PC-3 (cell line): ENCODE data around the gene SAP30BP. TPM values are rescaled to one million over a fixed set of nuclear protein-coding genes. Genes with fewer than 3 reads are reported as not detected.

Experiments
- ATAC-seq: fragments of 200-7000 bp; cut with Tn5 transposase; 2 replicates; pipeline ENCODE4 v1.9.1; 2020; ENCODE audit warnings: mild to moderate bottlenecking, moderate library complexity
- BruUV-seq: library from RNA; stranded (reverse); fragments of 400-500 nt; replicated peaks from 2 replicates; lab custom pipeline; 2021; lab: Mats Ljungman, UMichigan
- CTCF ChIA-PET: fragments of 300-600 bp; sonication (Branson Sonifier 250); formaldehyde crosslinking; loops from one replicate; lab custom pipeline; 2022; ENCODE audit warnings: antibody characterized with exemption; lab: Charles Lee
- POLR2A ChIA-PET: fragments of 300-600 bp; sonication (Branson Sonifier 250); formaldehyde crosslinking; loops from one replicate; lab custom pipeline; 2022; ENCODE audit warnings: antibody characterized with exemption; ENCODE audit not compliant: unreplicated experiment; lab: Charles Lee
- DNase-seq: peaks from one replicate; pipeline ENCODE4 v3.0.0-alpha.2; 2015
- H2AFZ ChIP-seq: fragments of 300-600 bp; sonication (generic); 2 replicates; pipeline ENCODE4 v1.6.0; 2016; ENCODE audit warnings: antibody characterized with exemption, low read length
- H3F3A ChIP-seq: fragments of 300-600 bp; sonication (generic); one replicate; pipeline ENCODE4 v1.6.0; 2017; ENCODE audit warnings: antibody characterized with exemption, low read length, control low read depth, mild to moderate bottlenecking; ENCODE audit not compliant: unreplicated experiment
- H3K27ac ChIP-seq: fragments of 300-600 bp; sonication (generic); 2 replicates; pipeline ENCODE4 v1.5.1; 2016; ENCODE audit warnings: mild to moderate bottlenecking, low read length
- H3K27me3 ChIP-seq: fragments of 300-600 bp; sonication (generic); 2 replicates; pipeline ENCODE4 v1.6.1; 2016; ENCODE audit warnings: low read length, mixed read lengths
- H3K36me3 ChIP-seq: fragments of 300-600 bp; sonication (generic); 2 replicates; pipeline ENCODE4 v1.6.1; 2016; ENCODE audit warnings: low read depth, mixed run types, low read length, mixed read lengths
- H3K4me1 ChIP-seq: fragments of 300-600 bp; sonication (generic); 2 replicates; pipeline ENCODE4 v1.5.1; 2016; ENCODE audit warnings: low read length; ENCODE audit not compliant: insufficient read depth
- H3K4me2 ChIP-seq: fragments of 300-600 bp; sonication (generic); 2 replicates; pipeline ENCODE4 v1.6.0; 2016; ENCODE audit warnings: low read length
- H3K4me3 ChIP-seq: fragments of 300-600 bp; sonication (generic); 2 replicates; pipeline ENCODE4 v1.5.1; 2016; ENCODE audit warnings: mild to moderate bottlenecking, low read length, mixed read lengths
- H3K79me2 ChIP-seq: fragments of 300-600 bp; sonication (generic); 2 replicates; pipeline ENCODE4 v1.6.1; 2017; ENCODE audit warnings: low read length, mixed read lengths
- H3K9ac ChIP-seq: fragments of 300-600 bp; sonication (generic); 2 replicates; pipeline ENCODE4 v1.6.0; 2016; ENCODE audit warnings: mild to moderate bottlenecking, low read length
- H3K9me2 ChIP-seq: fragments of 300-600 bp; sonication (generic); replicated peaks from 2 replicates; pipeline ENCODE4 v1.6.1; 2016; ENCODE audit warnings: mixed run types, low read length, mixed read lengths
- H3K9me3 ChIP-seq: fragments of 300-600 bp; sonication (generic); 2 replicates; pipeline ENCODE4 v1.6.1; 2016; ENCODE audit warnings: low read length, mixed read lengths
- H4K20me1 ChIP-seq: fragments of 300-600 bp; sonication (generic); 2 replicates; pipeline ENCODE4 v1.6.1; 2016; ENCODE audit warnings: low read length, mixed read lengths
- CTCF ChIP-seq: fragments of 300-600 bp; sonication (generic); conservative IDR thresholded peaks from 2 replicates; pipeline ENCODE4 v1.5.1; 2017; ENCODE audit warnings: antibody characterized with exemption, low read depth, mild to moderate bottlenecking, low read length
- EZH2 ChIP-seq: fragments of 300-600 bp; sonication (generic); IDR thresholded peaks from one replicate; pipeline ENCODE4 v1.6.1; 2017; ENCODE audit warnings: antibody characterized with exemption, mild to moderate bottlenecking, low read length; ENCODE audit not compliant: unreplicated experiment
- EZH2phosphoT487 ChIP-seq: fragments of 300-600 bp; sonication (generic); IDR thresholded peaks from 2 replicates; pipeline ENCODE4 v1.6.1; 2018; ENCODE audit warnings: mild to moderate bottlenecking, antibody characterized with exemption, low read length, borderline replicate concordance
- intact Hi-C: fragments of 100-400 bp; cut with micrococcal nuclease; formaldehyde crosslinking; loops from 2 replicates; pipeline ENCODE4 v1.9.0; 2023
- total RNA-seq: library from RNA; depleted of rRNA; stranded (reverse); fragments of >200 nt; gene quantifications from 2 replicates; pipeline ENCODE4 v1.2.3, GENCODE V29; 2014

SAP30BP gene
- total RNA-seq, 1 experiment from 2014 or later, result 97.8 TPM

GRCh38 chr17:75647061-75647460 is 20.1 kb upstream of the SAP30BP start:
- intact Hi-C loops, result no loop called here
- no TSS peak for BruUV-seq
- H3K9me2 ChIP-seq, result no peaks in the 10 kb centered on the region
- ATAC-seq, result no peak
- DNase-seq, result no peak
- H3F3A ChIP-seq, result no peaks in the 10 kb centered on the region
- H3K9ac ChIP-seq, result peak overlapping the region; percentile 86
- no peak overlapping the region for H3K4me3 ChIP-seq
- 0 out of 2 replicates have a peak, but pooled peaks cover 10% of the 10 kb centered on the region for H3K36me3 ChIP-seq
- H3K79me2 ChIP-seq, result no peaks in the 10 kb centered on the region
- peak overlapping the region; percentile 94 for H3K27ac ChIP-seq
- H3K27me3 ChIP-seq, result no peaks in the 10 kb centered on the region
- H4K20me1 ChIP-seq, result no peaks in the 10 kb centered on the region
- H3K9me3 ChIP-seq, result no peaks in the 10 kb centered on the region
- TF ChIP-seq CTCF, result no peak
- no peak for TF ChIP-seq EZH2
- no peak for TF ChIP-seq EZH2phosphoT487
- POLR2A ChIA-PET, result no interaction called here
- no peak overlapping the region for H2AFZ ChIP-seq
- H3K4me1 ChIP-seq, result peaks cover 43% of the 10 kb centered on the region
- no peak overlapping the region for H3K4me2 ChIP-seq
- CTCF ChIA-PET, result interaction anchor here (0.7 to 3.0 kb wide), 2 partner anchors 12 to 14 kb away, joined by 3 to 58 read pairs; partner anchors contain the start of gene SMIM5

- ChIA-PET CTCF (no interaction called here), POLR2A (no interaction called here)
- H3K4me1 ChIP-seq, result peaks cover 34% of the 10 kb centered on the region
- no peak for ATAC-seq
- H3K9me3 ChIP-seq, result no peaks in the 10 kb centered on the region
- no peaks in the 10 kb centered on the region for H3K79me2 ChIP-seq
- H3K27me3 ChIP-seq, result no peaks in the 10 kb centered on the region
- no peak overlapping the region for H3K9ac ChIP-seq
- no peak for TF ChIP-seq CTCF
- no peak for TF ChIP-seq EZH2phosphoT487
- TF ChIP-seq EZH2, result no peak
- peak overlapping the region; percentile 94 for H3K27ac ChIP-seq
- no peak overlapping the region for H3K4me2 ChIP-seq
- H4K20me1 ChIP-seq, result no peaks in the 10 kb centered on the region
- H3F3A ChIP-seq, result no peaks in the 10 kb centered on the region
- no TSS peak for BruUV-seq
- intact Hi-C loops, result no loop called here
- peaks cover 14% of the 10 kb centered on the region; the same call in 1 of the 2 replicates for H3K36me3 ChIP-seq
- H2AFZ ChIP-seq, result no peak overlapping the region
- no peaks in the 10 kb centered on the region for H3K9me2 ChIP-seq
- H3K4me3 ChIP-seq, result no peak overlapping the region
- DNase-seq, result no peak
Measured at GRCh38 chr17:75647921-75648320, 19.2 kb upstream of the SAP30BP start.

DNA sequence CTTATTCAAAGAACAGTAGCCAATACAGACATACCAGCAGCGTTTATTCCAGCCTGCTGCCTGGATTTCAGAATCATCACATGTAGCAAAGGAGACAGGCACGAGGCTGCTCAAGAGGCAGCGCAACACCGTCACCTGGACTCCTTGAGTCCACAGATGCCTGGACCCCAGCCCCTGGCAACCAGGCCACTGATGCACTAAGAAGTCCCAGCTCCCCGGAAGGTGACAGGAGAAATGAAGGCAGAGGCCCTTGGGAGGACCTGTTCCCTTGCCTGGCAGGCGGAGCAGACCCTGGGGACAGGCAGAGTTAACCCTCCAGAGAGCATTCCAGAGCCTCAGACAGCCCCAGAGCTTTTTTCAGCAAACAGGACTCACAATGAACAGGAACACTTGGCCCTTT is 17.5 kb upstream of the SAP30BP start:
- H3K27ac ChIP-seq, result no peak overlapping the region
- H3K27me3 ChIP-seq, result no peaks in the 10 kb centered on the region
- no peak for DNase-seq
- intact Hi-C loops, result no loop called here
- no peak overlapping the region for H2AFZ ChIP-seq
- ChIA-PET POLR2A (no interaction called here), CTCF (interaction anchor here (1.9 kb wide), 1 partner anchor 16 kb away, joined by 10 read pairs; the partner anchor contains the start of gene SMIM5)
- ATAC-seq, result no peak
- H3K36me3 ChIP-seq, result peaks cover 14% of the 10 kb centered on the region; the same call in 1 of the 2 replicates
- H3K79me2 ChIP-seq, result no peaks in the 10 kb centered on the region
- no peak overlapping the region for H3K4me3 ChIP-seq
- no peak overlapping the region for H3K9ac ChIP-seq
- no peaks in the 10 kb centered on the region for H3K9me2 ChIP-seq
- no peak overlapping the region for H3K4me2 ChIP-seq
- BruUV-seq, result no TSS peak
- H3K9me3 ChIP-seq, result no peaks in the 10 kb centered on the region
- no peaks in the 10 kb centered on the region for H4K20me1 ChIP-seq
- no peaks in the 10 kb centered on the region for H3F3A ChIP-seq
- H3K4me1 ChIP-seq, result peaks cover 27% of the 10 kb centered on the region
- no peak for TF ChIP-seq EZH2phosphoT487
- TF ChIP-seq EZH2, result no peak
- no peak for TF ChIP-seq CTCF
